ENCODE measurements around the gene PCGF2.

PCGF2 gene

GRCh38 chr17:38719943-38720641 is 28.0 kb downstream of the PCGF2 start:
- FAIRE-seq = no peak
- DNase-seq (ENCODE audit: low spot score) = no peak

- FAIRE-seq (no peak), DNase-seq (ENCODE audit: low spot score) (no peak)
These were observed 28.7 kb downstream of the PCGF2 start for GRCh38 chr17:38719289-38719942.

- no peak for FAIRE-seq
- DNase-seq (ENCODE audit: low spot score) = no peak
These were observed 30.9 kb downstream of the PCGF2 start for GRCh38 chr17:38717139-38717745.

- FAIRE-seq (no peak), DNase-seq (ENCODE audit: low spot score) (no peak)
These were observed 31.6 kb downstream of the PCGF2 start for GRCh38 chr17:38716368-38717005.

- DNase-seq (ENCODE audit: low spot score) = no peak
- no peak for FAIRE-seq
These were observed 32.8 kb downstream of the PCGF2 start for GRCh38 chr17:38715216-38715943.

GRCh38 chr17:38713456-38714075 is 34.6 kb downstream of the PCGF2 start:
- FAIRE-seq (no peak), DNase-seq (ENCODE audit: low spot score) (no peak)

- no peak for FAIRE-seq
- DNase-seq (ENCODE audit: low spot score) = no peak
These were observed 35.5 kb downstream of the PCGF2 start for GRCh38 chr17:38712593-38712992.

- FAIRE-seq = no peak
These were observed 36.2 kb downstream of the PCGF2 start for GRCh38 chr17:38711792-38712571.

GRCh38 chr17:38710985-38711384 is 37.2 kb downstream of the PCGF2 start:
- FAIRE-seq (no peak), DNase-seq (ENCODE audit: low spot score) (no peak)

More at GRCh38 chr17:38711792-38712571, 36.2 kb downstream of the PCGF2 start:
- DNase-seq (ENCODE audit: low spot score) = no peak

- no peak for FAIRE-seq
These were observed 37.6 kb downstream of the PCGF2 start for GRCh38 chr17:38710604-38710962.

GRCh38 chr17:38709864-38710603 is 38.1 kb downstream of the PCGF2 start:
- DNase-seq (ENCODE audit: low spot score) = no peak
- FAIRE-seq = no peak

More at GRCh38 chr17:38710604-38710962, 37.6 kb downstream of the PCGF2 start:
- no peak for DNase-seq (ENCODE audit: low spot score)

GRCh38 chr17:38709104-38709820 is 38.9 kb downstream of the PCGF2 start:
- no peak for DNase-seq (ENCODE audit: low spot score)
- no peak for FAIRE-seq

- no peak for DNase-seq (ENCODE audit: low spot score)
- no peak for FAIRE-seq
These were observed 40.3 kb downstream of the PCGF2 start for GRCh38 chr17:38707678-38708351.

- FAIRE-seq (no peak), DNase-seq (ENCODE audit: low spot score) (no peak)
These were observed 41.5 kb downstream of the PCGF2 start for GRCh38 chr17:38706505-38707216.

- DNase-seq (ENCODE audit: low spot score) = peak; percentile 77
- FAIRE-seq = no peak
These were observed 42.2 kb downstream of the PCGF2 start for GRCh38 chr17:38705803-38706504.

GRCh38 chr17:38705523-38705802 is 42.7 kb downstream of the PCGF2 start:
- DNase-seq (ENCODE audit: low spot score) (no peak), FAIRE-seq (no peak)

Data from urothelium cell line (cell line).